HG03097 (cell line): ENCODE measurements around the gene MYMK.

Source experiments
- ATAC-seq: cut with Tn5 transposase; IDR thresholded peaks from one replicate; pipeline ENCODE4 v1.9.1; 2021; ENCODE audit not compliant: unreplicated experiment, low FRiP score

The MYMK gene

DNA sequence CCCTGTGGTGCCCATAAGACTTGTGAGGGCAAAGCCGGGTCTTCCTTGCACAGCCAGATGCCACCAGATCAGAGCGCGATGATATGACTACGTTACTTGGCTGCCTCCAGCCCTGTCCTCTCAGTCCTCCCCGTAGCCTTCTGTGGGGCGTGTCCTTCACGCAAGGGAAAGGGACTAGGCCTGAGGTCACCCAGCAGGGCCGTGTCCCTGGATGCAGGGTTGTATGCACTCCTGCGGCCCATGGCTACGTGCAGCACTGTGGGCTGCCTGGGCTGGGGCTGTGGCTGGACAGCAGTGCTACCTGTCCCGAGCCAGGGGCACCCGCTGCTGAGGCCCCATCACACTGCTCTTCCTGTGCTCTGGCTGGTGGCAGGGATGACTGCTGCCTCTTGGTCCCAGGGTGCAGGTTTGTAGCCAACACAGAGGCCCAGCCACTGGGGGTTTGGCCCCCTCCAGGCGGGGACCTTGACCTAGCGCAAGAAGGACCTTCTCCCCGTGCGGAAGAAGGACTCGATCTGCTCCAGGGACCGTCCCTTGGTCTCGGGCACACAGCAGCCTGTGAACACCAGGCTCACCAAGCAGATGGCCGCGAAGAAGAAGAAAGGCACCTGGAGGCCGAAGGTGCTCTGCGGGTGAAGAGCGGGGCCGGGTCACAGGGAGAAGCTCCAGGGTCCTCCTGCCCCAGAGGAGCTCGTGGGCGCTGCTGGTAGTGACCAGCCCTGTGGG, 53.0 kb downstream of the MYMK start:
- no peak for ATAC-seq

DNA sequence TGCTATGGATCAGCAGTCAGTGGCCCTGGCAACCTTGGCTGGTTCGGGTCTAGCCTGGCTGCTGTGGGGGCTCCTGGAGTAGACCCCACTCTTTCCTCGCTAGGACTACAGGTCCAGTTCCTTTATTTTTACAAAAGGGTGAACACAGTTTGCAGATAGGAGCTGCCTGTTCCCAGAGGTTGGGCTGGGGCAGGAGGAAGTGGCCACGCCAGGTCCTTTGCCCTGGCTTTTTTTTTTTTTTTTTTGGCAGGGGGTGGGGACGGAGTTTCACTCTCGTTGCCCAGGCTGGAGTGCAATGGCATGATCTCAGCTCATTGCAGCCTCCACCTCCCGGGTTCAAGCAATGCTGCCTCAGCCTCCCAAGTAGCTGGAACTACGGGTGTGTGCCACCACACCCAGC, 53.8 kb downstream of the MYMK start:
- no peak for ATAC-seq

DNA sequence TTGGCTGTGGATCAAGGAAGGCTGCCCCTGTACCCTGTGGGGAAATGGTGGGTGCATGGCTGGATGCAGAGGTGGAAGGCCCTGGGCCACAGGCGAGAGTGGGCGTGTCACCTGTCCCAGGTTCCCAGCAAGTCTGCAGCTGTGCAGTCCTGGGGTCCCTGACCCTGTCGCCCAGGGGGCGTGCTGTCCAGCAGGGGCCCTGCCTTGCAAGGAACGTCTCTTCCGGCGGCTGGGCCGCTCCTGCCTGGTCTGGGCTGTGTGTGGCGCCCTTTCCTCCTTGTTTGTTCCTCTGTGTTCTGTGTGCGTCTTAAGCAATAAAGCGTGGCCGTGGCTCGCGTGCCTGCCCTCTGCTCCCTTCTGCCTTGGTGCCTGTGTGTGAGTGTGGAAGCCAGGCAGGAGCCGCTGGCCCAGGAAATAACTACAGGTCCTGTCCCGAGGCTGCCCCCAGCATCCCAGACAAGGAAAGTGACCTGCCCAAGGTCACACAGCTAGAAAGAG, 54.3 kb downstream of the MYMK start:
- no peak for ATAC-seq

DNA sequence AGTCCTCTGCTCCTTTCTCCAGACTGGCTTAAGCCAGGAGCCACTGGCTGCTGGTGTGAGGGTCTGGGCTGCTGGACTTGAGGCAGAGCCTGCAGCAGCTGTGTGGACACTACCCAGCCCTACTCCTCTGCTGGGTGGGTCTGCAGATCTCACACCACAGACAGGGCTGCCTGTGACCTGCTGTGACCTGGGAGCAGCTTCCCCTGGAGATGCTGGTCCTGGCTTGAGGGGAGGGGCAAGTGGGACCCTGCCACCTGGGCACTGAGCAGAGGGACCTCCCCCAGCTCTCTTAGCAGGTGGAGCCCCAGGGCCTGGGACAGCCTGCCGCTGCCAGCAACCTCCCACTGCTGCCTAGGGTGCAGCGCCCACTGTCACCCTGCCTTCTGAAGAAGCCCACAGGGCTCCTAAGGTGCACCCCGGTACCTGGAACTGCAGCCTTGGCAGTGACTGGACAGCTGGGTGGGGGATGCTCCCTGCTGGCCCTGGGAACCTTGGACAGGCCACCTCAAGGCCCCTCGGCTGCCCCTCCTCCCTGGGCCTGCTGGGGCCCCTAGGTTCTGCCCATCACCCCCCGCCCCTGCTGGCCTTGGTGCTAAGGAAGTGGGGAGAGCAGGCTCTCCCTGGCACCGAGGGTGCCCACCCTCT, 55.9 kb downstream of the MYMK start:
- no peak for ATAC-seq

DNA sequence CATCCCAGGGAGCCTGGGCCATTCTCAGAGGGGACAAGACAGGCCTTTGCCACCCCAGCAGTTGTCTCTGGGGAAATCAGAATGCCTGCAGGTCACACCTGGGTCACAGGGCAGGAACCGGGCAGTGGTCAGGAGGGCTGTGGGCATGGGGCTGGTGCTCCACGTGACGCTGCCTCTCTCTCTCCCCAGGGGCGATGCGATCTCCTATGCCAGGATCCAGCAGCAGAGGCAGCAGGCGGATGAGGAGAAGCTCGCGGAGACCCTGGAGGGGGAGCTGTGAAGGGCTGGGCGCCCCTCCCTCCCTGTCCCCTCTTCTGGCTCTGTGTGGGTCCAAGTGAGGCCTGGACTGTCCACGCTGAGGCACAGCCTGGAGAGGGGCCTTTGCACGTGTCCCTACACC, 56.4 kb downstream of the MYMK start:
- no peak for ATAC-seq

DNA sequence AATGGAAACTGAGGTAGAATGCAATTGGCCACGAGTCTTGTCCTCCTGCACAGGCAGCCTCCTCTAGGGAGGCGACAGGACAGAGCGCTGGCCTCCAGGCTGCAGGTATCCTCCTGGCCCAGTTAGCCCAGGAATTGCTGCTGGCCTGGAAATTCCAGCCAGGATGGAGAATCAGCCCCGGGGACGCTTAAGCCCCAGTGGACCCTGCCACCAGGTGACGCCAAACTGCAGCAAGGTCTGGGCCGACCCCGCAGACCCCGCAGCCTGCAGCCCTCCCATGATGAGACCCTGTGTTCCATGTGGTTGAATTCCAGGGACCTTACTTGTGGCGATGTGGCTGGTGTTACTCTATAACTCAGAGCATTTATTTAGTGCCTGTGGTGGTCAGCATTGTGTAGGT, 57.7 kb downstream of the MYMK start:
- no peak for ATAC-seq

DNA sequence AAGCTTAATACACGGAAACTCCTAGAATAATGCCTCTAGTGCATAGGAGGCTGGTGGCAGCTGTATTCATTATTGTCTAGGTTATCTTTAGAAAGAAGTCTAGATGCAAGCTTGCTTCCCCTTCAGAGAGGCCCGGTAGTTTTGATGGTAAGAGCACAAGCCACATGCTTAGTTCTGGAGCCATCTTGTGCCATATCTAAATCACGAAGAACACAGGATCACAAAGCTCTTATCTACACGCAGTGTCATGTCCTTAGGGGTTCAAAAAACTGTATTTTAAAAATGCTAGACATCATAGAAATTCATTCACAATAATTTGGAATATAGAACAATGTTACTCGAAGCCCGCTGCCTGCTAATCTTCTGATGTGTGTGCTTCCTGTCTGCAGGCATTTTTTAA, 58.8 kb downstream of the MYMK start:
- no peak for ATAC-seq

DNA sequence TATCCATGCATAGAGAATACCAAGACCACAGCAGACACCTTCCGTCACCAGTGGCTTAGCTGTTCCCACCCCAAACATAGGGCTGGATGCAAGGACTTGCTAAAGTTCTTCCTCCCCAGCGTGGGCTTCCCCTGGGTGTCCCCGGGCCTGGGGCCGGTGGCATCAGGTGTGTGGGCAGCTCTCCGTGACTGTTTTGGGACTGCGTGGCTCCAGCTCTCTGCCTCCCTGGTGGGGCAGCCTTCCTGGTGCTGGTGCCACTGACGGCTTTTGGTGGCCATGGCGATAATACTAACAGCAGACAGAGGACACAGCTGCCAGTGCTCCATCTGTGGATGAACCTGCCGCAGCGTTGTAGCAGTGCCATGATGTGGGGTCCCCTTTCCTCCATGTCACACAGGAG, 60.1 kb downstream of the MYMK start:
- ATAC-seq = no peak
